Right lobe of liver (tissue), 6 donors: ENCODE data around the gene CEP126. TPM values are rescaled to one million over a fixed set of nuclear protein-coding genes. Genes with fewer than 3 reads are reported as not detected.

Experiments used
- ATAC-seq, 4 donors: fragments of 200-7000 bp; cut with Tn5 transposase; one replicate each; pipeline ENCODE4 v1.9.1; 2020; ENCODE audit warnings: mild to moderate bottlenecking in 4 of 4, moderate library complexity in 4 of 4
- DNase-seq, 3 donors: peaks; one replicate each; pipeline ENCODE4 v3.0.0-alpha.2; 2020
- H3K27ac ChIP-seq, 3 donors: fragments of 200-600 bp; one replicate each; pipeline ENCODE4 v1.8.0; 2022
- H3K27me3 ChIP-seq, 2 donors: fragments of 200-600 bp; one replicate each; pipeline ENCODE4 v1.8.0; 2022
- H3K36me3 ChIP-seq, 4 donors: fragments of 200-600 bp; sonication (generic) in 1 of 4; one replicate each; pipeline versions ENCODE4 v1.5.1 to v1.8.0; 2017 to 2022; ENCODE audit warnings: control low read depth in 1 of 4
- H3K4me1 ChIP-seq, 4 donors: fragments of 200-600 bp; sonication (generic) in 1 of 4; one replicate each; pipeline versions ENCODE4 v1.5.1 to v1.8.0; 2017 to 2022; ENCODE audit warnings: control low read depth in 1 of 4
- H3K4me3 ChIP-seq, 3 donors: fragments of 200-600 bp; one replicate each; pipeline ENCODE4 v1.8.0; 2022
- H3K9me3 ChIP-seq, 4 donors: fragments of 200-600 bp; sonication (generic) in 1 of 4; one replicate each; pipeline versions ENCODE4 v1.5.1 to v1.8.0; 2017 to 2022; ENCODE audit warnings: control low read depth in 1 of 4
- CTCF ChIP-seq, 4 donors: fragments of 200-600 bp in 3 of 4; fragments of 450-650 bp in 1 of 4; IDR thresholded peaks; one replicate each; pipeline versions ENCODE4 v1.5.1 to v1.8.0; 2016 to 2022; ENCODE audit warnings: antibody characterized with exemption in 4 of 4, mild to moderate bottlenecking in 2 of 4
- POLR2A ChIP-seq: fragments of 450-650 bp; IDR thresholded peaks from one replicate; pipeline ENCODE4 v1.6.1; 2017; ENCODE audit warnings: antibody characterized with exemption, mild to moderate bottlenecking
- WGBS: methylation state at CpG from one replicate; pipeline ENCODE4 v1.1.6; 2018; ENCODE audit warnings: low coverage, low lambda C conversion rate; ENCODE audit not compliant: insufficient coverage; ENCODE audit errors: missing lambda C conversion rate; 5-methylcytosine and 5-hydroxymethylcytosine counted together
- intact Hi-C, 2 donors: fragments of 100-400 bp; cut with DNase I; formaldehyde crosslinking; loops; one replicate each; pipeline versions ENCODE4 v1.11.2 to v1.14.1; 2022
- total RNA-seq, 6 experiments: library from RNA; depleted of rRNA in 2 of 6; stranded (reverse); fragments of >200 nt in 2 of 6; fragmentation: NEBNext Ultra II Directional in 3 of 6; extraction: Animal tissue kit (Norgen Biotek cat#: 25700) in 3 of 6; gene quantifications; one replicate each; pipeline versions ENCODE4 v1.1.0 to v1.2.4, GENCODE V29; 2016 to 2023
- donor health status: DM: no; HTN: yes; CAD: no.
- donor health status: DM: no; HTN: no; CAD: no.
- donor health status: DM: no; HTN: no; CAD: no.
- donor health status: DM: no; HTN: yes; CAD: no.
- donor health status: DM: no; HTN: yes; CAD: no.

The CEP126 gene
- total RNA-seq, 6 experiments from 2014 or later = 0.04 to 0.49 (median 0.12) TPM

GRCh38 chr11:101912823-101913284, 2.0 kb upstream of the CEP126 start:
- 25% methylated on average over 3 of the region's 3 CpGs for WGBS
- Histone ChIP-seq H3K36me3 (no peaks in the 10 kb centered on the region), H3K4me3 (no peak overlapping the region), H3K27me3 (no peaks in the 10 kb centered on the region), H3K4me1 (peaks cover 0 to 4% (median 0%) of the 10 kb centered on the region in 4 donors), H3K27ac (no peak overlapping the region), H3K9me3 (no peaks in the 10 kb centered on the region)
- no peak for ATAC-seq
- intact Hi-C loops = no loop called here
- TF ChIP-seq CTCF (IDR thresholded peaks at IDR 0.05) = no peak
- TF ChIP-seq POLR2A = no peak
- no peak for DNase-seq

- Histone ChIP-seq H3K9me3 (no peaks in the 10 kb centered on the region), H3K4me1 (peaks cover 0 to 4% (median 0%) of the 10 kb centered on the region in 4 donors), H3K27me3 (no peaks in the 10 kb centered on the region), H3K4me3 (no peak overlapping the region), H3K27ac (no peak overlapping the region), H3K36me3 (no peaks in the 10 kb centered on the region)
- TF ChIP-seq POLR2A (no peak), CTCF (IDR thresholded peaks at IDR 0.05) (no peak)
- 79% methylated on average over 5 of the region's 5 CpGs for WGBS
- DNase-seq = no peak
- intact Hi-C loops = no loop called here
- ATAC-seq = no peak
Measured at GRCh38 chr11:101913656-101914055, 1.2 kb upstream of the CEP126 start.

- Histone ChIP-seq H3K4me3 (peak overlapping the region; percentile 70 to 80 (median 78)), H3K27me3 (no peaks in the 10 kb centered on the region), H3K9me3 (no peaks in the 10 kb centered on the region), H3K27ac (no peak overlapping the region), H3K4me1 (peaks cover 0 to 4% (median 0%) of the 10 kb centered on the region in 4 donors), H3K36me3 (no peaks in the 10 kb centered on the region)
- ATAC-seq (no peak), DNase-seq (no peak)
- TF ChIP-seq POLR2A (no peak), CTCF (IDR thresholded peaks at IDR 0.05) (no peak)
- intact Hi-C loops = no loop called here
- 8% methylated on average over 6 of the region's 6 CpGs for WGBS
Measured at GRCh38 chr11:101914341-101914737, 471 bp upstream of the CEP126 start.

- intact Hi-C loops = no loop called here
- no peak for TF ChIP-seq POLR2A
- TF ChIP-seq CTCF (IDR thresholded peaks at IDR 0.05) = no peak
- WGBS = 40% methylated on average over 4 of the region's 4 CpGs
Measured at GRCh38 chr11:101915791-101916291, 1.0 kb downstream of the CEP126 start.

More at GRCh38 chr11:101915791-101916291, 1.0 kb downstream of the CEP126 start:
- H3K4me3 ChIP-seq = no peak overlapping the region
- DNase-seq = no peak
- peaks cover 0 to 4% (median 0%) of the 10 kb centered on the region in 4 donors for H3K4me1 ChIP-seq
- H3K27me3 ChIP-seq = no peaks in the 10 kb centered on the region
- no peaks in the 10 kb centered on the region for H3K36me3 ChIP-seq
- no peak for ATAC-seq
- H3K9me3 ChIP-seq = no peaks in the 10 kb centered on the region
- H3K27ac ChIP-seq = peak overlapping the region in 1 of 3 donors; percentile 11
